ENCODE measurements around the gene AEBP2.
A peak's percentile ranks its signal among the peaks of the same experiment; 100 is the strongest.

Gene AEBP2

DNA sequence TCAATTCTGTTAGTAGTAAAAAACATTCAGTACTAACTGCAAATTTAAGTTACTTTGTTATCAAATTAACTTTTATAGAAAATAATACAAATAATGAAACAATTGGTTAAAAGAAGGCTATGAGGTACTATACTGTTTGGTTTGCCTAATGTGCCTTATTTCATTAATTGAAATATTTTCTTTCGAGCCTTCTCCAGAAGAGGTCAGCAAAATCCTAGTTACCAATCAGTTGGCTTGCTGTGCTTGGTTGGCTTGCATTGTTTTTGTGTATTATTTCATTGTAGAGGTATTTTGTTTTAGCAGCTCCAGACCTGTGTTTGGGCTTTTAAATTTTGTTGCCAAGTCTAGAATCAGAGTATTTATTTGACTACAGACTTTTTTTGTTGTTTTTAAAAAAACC lies 68.5 kb downstream of the AEBP2 start:
- DNase-seq (ENCODE audit: insufficient read length, low spot score) (no peak), FAIRE-seq (no peak)
- TF ChIP-seq, protein P1, sequence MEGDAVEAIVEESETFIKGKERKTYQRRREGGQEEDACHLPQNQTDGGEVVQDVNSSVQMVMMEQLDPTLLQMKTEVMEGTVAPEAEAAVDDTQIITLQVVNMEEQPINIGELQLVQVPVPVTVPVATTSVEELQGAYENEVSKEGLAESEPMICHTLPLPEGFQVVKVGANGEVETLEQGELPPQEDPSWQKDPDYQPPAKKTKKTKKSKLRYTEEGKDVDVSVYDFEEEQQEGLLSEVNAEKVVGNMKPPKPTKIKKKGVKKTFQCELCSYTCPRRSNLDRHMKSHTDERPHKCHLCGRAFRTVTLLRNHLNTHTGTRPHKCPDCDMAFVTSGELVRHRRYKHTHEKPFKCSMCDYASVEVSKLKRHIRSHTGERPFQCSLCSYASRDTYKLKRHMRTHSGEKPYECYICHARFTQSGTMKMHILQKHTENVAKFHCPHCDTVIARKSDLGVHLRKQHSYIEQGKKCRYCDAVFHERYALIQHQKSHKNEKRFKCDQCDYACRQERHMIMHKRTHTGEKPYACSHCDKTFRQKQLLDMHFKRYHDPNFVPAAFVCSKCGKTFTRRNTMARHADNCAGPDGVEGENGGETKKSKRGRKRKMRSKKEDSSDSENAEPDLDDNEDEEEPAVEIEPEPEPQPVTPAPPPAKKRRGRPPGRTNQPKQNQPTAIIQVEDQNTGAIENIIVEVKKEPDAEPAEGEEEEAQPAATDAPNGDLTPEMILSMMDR (IDR thresholded peaks at IDR 0.05; ENCODE audit: insufficient read depth, missing control alignments) = peak; percentile 20

DNA sequence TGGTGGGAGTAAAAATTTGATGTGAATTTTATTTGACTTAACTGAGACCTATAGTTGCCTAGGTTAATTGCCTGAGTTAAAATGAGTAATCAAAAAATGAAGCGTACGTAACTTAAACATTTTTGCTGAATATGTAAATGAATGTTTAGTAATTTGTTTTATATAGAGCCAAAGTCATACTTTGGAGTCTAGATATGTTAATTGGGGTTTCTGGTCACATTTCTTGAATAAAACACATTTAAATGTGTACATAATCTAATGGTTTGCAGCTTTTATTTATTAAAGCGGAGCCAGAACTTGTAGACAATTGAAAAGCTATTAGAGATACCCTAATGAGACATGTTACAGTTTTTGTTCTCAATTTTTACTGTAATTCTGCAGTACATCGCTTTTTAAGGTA lies 71.2 kb downstream of the AEBP2 start:
- TF ChIP-seq, protein P1 (IDR thresholded peaks at IDR 0.05; ENCODE audit: insufficient read depth, missing control alignments) = no peak
- DNase-seq (ENCODE audit: insufficient read length, low spot score) = no peak
- no peak for FAIRE-seq

GRCh38 chr12:19515179-19515578 lies 75.9 kb downstream of the AEBP2 start:
- TF ChIP-seq, protein P1 (IDR thresholded peaks at IDR 0.05; ENCODE audit: insufficient read depth, missing control alignments) = no peak
- FAIRE-seq (no peak), DNase-seq (ENCODE audit: insufficient read length, low spot score) (no peak)

DNA sequence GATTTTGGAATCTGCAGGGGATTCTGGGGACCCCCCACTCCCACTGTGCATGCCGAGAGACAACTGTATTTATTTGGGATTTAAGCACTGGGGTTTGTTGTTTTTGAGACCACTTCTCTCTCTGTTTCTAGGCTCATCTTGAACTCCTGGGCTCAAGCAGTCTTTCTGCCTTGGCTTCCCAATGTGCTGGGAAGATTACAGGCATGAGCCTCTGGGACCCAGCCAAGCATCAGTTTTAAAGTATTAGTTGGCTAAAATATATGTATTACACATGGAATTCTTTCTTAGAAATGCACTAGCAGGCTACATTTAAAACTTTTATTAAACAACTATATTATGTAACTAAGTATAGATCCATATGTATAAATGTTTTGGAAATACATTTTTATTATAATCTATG lies 78.3 kb downstream of the AEBP2 start:
- FAIRE-seq (no peak), DNase-seq (ENCODE audit: insufficient read length, low spot score) (no peak)
- TF ChIP-seq, protein P1 (IDR thresholded peaks at IDR 0.05; ENCODE audit: insufficient read depth, missing control alignments) = no peak

DNA sequence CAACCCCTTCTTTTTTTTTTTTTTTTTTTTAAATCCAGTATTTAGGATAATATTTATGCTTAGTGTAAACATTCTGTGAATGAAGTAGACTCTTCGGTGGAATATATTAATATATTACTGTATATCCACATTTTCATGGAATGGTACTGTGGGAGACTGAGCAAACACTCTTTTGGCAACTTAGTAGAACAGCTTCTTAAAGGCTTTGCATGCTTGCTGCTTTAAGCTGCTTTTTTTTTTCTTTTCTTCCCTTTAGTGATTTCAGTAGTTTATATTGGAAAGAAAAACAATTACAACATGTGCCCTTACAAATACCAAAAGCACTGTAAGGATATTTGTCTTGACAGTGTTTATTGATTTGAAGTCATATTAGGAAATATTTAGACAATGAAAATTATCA lies 78.9 kb downstream of the AEBP2 start:
- DNase-seq (ENCODE audit: insufficient read length, low spot score) = no peak
- TF ChIP-seq, protein P1 (IDR thresholded peaks at IDR 0.05; ENCODE audit: insufficient read depth, missing control alignments) = no peak
- no peak for FAIRE-seq

- no peak for DNase-seq (ENCODE audit: insufficient read length, low spot score)
- no peak for FAIRE-seq
- TF ChIP-seq, protein P1 (IDR thresholded peaks at IDR 0.05; ENCODE audit: insufficient read depth, missing control alignments) = no peak
Measured at GRCh38 chr12:19520646-19521415, 81.5 kb downstream of the AEBP2 start.

DNA sequence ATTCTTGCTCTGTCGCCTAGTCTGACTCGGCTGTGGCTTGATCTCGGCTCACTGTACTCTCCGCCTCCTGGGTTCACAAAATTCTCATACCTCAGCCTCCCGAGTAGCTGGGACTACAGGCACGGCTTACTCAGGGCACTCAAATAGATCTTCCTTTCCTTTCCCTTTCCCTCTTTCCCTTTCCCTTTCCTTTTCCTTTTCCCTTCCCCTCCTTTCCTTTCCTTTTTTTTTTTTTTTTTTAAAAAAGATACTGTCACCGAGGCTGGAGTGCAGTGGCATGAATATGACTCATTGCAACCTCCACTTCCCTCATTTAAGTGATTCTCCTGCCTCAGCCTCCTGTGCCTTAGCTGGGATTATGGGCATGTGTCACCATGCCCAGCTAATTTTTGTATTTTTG lies 86.0 kb downstream of the AEBP2 start:
- DNase-seq (ENCODE audit: insufficient read length, low spot score) = no peak
- TF ChIP-seq, protein P1 (IDR thresholded peaks at IDR 0.05; ENCODE audit: insufficient read depth, missing control alignments) = no peak
- FAIRE-seq = no peak
